KOPT-K1 (cell line): ENCODE data around the gene AADACL4.

Experiments
- H3K27ac ChIP-seq: fragments of 200-600 bp; sonication (generic); 2 replicates; pipeline ENCODE4 v1.5.1; 2016; ENCODE audit warnings: antibody characterized with exemption, mild to moderate bottlenecking, low read depth, low read length; ENCODE audit not compliant: poor library complexity, severe bottlenecking
- H3K36me3 ChIP-seq: fragments of 200-600 bp; sonication (generic); 2 replicates; pipeline ENCODE4 v1.5.1; 2017; ENCODE audit warnings: antibody characterized with exemption, mild to moderate bottlenecking, low read length, moderate library complexity; ENCODE audit not compliant: insufficient read depth
- H3K9me3 ChIP-seq: fragments of 200-600 bp; sonication (generic); 2 replicates; pipeline ENCODE4 v1.5.1; 2017; ENCODE audit warnings: antibody characterized with exemption, low read length, mild to moderate bottlenecking; ENCODE audit not compliant: insufficient read depth, poor library complexity, severe bottlenecking

Gene AADACL4

DNA sequence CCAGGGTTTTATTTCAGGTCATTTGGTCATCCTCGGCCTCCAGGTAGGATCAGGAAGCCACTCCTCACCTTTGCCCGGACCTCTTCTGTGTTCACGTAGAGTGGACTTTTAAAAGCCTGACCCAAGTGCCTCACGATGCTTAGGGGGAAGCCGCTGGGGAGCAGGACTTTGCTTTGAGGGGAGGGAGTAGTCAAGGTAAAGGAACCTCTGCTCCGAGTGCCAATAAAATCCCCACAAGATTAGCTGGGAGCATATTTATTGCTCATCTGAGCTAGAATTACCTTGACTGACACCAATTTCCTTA, 25.3 kb upstream of the AADACL4 start:
- Histone ChIP-seq H3K27ac (peak overlapping the region; percentile 83), H3K36me3 (no peaks in the 10 kb centered on the region), H3K9me3 (no peaks in the 10 kb centered on the region)

DNA sequence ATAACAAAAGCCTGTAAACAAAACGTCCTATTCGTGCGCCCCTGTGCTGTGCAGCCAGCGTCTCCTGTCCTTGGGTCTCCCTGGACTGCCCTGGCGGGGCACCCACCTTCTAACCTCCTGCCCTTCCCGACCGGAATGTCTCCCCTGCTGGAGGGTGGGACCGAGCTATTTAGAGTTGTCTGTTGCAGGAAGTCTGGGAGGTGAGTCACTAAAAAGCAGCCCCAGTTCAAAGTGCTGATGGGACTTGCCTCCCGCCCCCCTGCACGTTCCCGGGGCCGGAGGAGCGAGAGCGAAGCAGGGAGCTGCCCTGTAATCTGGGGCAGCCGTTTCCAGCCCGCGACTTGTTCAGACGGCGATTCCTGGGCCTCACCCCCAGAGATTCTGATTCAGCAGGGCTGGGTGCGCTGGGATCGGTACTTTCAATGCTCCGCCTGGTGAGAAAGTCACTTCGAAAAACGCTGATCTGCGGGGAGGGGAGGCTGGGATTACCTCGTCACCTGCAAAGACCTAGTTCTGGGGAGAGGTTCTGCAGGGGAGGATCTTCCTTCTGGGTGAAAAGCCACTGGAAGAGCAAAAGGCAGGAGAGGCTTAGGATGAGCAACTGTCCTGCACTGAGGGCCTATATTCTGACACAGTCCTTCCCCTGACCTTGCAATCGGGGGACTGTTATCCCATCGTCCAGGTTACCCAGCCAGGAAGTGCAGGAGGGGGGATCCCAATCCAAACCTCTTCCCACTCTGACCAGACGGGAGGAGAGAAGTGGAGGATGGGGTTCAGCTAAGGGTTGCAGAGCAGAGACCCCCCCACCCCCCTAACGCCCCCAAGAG, 24.7 kb upstream of the AADACL4 start:
- Histone ChIP-seq H3K27ac (peak overlapping the region; percentile 83), H3K36me3 (no peaks in the 10 kb centered on the region), H3K9me3 (no peaks in the 10 kb centered on the region)

DNA sequence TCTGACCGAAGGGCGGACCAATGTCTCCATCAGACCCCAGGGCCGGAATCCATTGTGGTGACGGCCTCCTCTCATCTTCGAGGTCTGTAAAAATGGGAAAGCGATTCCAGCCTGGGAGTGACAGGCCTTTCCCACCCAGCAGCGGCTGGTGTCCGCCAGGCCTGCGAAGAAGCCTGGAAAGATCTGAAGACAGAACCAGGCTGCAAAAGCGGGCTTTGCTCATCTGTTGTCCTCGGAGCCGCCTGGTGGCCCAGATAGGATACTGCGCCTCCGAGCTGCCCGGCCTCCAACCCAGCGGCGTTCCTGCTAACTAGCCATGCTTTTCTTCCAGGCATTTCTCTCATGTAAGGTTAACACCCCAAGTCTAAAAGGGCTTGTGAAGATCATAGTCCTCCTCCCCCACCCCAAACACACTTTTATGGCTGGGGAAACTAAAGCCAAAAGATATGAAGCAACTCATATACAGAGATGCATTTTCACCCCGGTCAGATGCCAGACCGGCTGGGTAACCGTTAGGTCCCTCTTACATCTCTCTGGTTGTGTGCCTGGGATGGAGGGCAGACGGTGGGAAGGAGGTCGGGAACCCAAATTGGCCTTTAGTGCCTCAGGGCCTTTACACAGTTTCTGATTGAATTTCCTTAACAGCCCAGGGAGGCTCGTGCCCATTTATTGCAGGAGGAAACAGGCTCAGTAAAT, 23.9 kb upstream of the AADACL4 start:
- Histone ChIP-seq H3K9me3 (no peaks in the 10 kb centered on the region), H3K27ac (peak overlapping the region; percentile 83), H3K36me3 (no peaks in the 10 kb centered on the region)

DNA sequence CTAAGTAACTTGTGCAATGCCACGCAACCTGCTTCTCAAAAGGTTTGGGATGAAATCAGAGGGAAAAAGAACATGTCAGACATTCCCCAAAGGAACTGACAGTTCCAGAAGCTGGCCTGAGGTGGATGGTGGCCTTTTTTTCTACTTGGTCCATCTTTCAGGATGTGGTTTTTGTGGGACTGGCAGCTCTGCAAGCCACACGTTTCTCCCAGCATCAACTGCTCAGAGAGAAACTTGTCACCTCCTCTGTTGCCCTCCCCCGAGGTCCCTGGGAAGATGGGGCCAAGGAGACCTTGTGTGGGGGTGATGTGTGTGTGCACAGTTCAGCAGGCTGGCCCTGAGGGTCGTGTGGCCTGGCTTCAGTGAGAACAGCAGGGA, 23.4 kb upstream of the AADACL4 start:
- H3K9me3 ChIP-seq, result no peaks in the 10 kb centered on the region
- H3K36me3 ChIP-seq, result no peaks in the 10 kb centered on the region

DNA sequence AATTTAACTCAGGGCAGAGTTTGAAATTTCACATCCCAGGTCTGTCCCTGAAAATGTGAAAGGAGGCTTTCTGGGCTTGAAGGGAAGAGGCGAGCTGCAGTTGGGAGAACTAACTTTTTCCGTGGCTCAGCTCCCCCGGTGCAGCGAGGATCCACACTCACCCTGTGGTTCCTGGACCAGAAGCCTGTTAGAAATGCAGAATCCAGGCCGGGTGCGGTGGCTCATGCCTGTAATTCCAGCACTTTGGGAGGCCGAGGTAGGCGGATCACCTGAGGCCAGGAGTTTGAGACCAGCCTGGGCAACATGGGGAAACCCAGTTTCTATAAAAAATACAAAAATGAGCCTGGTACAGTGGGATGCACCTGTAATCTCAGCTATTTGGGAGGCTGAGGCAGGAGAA, 23.0 kb upstream of the AADACL4 start:
- Histone ChIP-seq H3K36me3 (no peaks in the 10 kb centered on the region), H3K27ac (peak overlapping the region; percentile 30), H3K9me3 (no peaks in the 10 kb centered on the region)

More for the DNA sequence above, 23.4 kb upstream of the AADACL4 start:
- H3K27ac ChIP-seq, result peak overlapping the region; percentile 30

DNA sequence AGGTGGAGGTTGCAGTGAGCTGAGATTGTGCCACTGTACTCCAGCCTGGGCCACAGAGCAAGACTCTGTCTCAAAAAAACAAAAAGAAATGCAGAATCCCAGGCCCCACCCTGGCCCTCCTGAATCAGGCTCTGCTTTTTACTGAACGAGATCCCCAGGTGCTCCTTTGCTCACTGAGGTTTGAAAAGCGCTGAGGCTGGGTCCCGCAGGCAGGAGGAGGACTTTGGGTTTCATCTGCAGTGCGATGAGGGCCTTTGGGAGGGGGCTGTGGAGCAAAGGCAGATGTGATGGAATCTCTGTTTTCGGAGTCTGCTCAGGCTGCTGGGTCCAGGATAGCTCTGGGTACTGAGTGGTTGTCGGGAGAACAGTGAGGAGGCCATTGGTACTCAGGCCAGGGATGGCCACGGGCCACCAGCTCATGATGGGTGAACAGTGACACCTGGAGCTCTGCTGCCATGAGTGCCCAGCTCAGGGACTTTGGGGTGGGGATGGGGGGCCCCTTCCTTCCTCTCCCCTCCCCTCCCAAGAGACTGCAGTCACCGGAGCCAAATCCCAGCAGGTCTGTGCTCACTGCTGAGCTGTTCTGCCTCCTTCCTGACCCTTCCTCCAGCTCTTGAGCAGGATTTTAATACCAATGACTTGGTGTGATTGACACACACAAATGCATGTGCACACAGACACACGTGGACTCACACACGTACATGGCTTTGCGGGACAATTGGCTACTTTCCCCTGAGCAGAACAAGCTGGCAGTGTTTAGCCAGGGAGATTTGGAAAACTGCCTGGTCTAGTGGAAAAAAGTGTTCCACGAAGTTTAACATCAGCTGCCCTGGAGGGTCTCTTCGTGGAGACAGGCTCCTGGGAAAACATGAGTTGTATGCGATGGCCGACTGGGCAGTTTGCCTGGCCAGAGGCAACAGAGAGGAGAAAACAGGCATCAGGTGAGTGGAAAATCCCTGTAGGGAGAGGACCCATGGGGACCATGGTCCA, 22.2 kb upstream of the AADACL4 start:
- H3K9me3 ChIP-seq, result no peaks in the 10 kb centered on the region
- no peaks in the 10 kb centered on the region for H3K36me3 ChIP-seq
- no peak overlapping the region for H3K27ac ChIP-seq

DNA sequence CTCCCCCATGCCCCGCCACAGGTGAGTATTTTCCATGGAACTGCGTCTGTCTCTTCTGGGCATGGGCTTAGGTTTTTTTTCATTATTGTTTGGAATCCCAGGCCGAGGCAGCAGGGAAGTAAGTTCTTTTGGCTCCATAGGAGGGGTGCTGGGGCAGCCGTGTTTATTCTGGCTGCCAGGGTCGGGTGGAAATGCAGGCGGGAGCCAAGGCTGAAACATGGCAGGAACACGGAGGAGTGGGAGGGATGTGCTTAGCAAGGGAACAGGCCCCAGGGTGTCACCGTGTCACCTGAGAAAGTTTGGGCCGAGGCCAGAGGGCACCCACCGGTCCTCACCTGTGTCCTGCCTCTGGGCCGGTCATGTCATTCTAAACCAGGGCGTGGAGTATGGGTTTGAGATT, 21.4 kb upstream of the AADACL4 start:
- Histone ChIP-seq H3K36me3 (no peaks in the 10 kb centered on the region), H3K27ac (no peak overlapping the region), H3K9me3 (no peaks in the 10 kb centered on the region)

DNA sequence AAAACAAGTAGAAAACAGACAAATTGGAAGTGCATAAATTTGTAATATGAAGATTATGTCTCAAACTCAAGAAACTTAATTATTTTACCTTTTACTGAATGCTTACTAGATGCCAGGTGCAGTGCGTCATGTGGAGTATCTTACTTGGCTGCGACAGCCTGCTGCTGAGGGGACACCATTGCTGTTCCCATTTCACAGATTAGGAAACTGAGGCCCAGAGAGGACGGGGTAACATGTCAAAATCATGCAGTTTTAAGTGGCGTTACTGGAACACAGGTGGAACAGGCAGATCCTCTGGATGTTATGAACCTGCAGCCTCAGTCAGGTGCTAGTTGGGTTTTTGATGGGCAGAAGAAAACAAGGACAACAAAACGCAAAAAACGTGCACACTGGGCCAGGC, 18.6 kb upstream of the AADACL4 start:
- no peaks in the 10 kb centered on the region for H3K9me3 ChIP-seq
- no peak overlapping the region for H3K27ac ChIP-seq
- H3K36me3 ChIP-seq, result no peaks in the 10 kb centered on the region

DNA sequence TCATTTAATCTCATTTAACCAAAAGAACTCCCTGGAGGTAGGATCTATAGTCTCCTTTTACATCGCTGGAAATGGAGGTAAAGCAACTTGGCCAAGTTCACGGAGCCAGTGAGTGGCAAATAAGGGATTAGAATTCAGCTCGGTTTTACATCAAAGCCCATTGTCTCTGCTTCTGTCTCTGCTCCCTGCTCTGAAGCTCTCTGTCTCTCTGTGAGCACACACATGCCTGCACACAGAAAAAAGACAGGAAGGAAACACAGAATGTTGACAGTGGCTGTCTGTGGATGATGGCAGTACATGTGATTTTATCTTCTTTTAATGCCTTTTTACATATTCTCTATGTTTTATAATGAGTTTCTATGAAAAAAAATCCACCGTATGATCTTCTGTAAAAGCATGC, 17.0 kb upstream of the AADACL4 start:
- no peaks in the 10 kb centered on the region for H3K36me3 ChIP-seq
- H3K9me3 ChIP-seq, result no peaks in the 10 kb centered on the region
- no peak overlapping the region for H3K27ac ChIP-seq

DNA sequence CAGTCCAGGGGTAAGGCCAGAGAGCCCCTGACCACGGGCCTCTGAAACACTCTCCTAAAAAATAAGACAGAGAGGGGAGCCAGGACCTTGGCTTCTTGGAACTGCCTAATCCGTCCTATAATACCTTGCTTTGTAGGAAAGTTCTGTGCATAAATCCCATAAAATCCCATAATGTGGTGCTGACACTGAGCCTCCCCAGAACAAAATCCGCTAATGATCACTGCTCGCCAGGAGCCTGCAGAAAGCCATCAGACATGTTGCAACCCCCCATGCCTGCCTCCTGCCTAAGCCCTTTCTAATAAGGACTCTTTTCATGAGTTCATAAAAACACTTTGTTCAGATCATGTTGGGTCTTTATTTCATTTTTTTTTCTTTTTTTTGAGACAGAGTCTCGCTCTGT, 16.6 kb upstream of the AADACL4 start:
- H3K36me3 ChIP-seq, result no peaks in the 10 kb centered on the region
- no peak overlapping the region for H3K27ac ChIP-seq
- H3K9me3 ChIP-seq, result no peaks in the 10 kb centered on the region

DNA sequence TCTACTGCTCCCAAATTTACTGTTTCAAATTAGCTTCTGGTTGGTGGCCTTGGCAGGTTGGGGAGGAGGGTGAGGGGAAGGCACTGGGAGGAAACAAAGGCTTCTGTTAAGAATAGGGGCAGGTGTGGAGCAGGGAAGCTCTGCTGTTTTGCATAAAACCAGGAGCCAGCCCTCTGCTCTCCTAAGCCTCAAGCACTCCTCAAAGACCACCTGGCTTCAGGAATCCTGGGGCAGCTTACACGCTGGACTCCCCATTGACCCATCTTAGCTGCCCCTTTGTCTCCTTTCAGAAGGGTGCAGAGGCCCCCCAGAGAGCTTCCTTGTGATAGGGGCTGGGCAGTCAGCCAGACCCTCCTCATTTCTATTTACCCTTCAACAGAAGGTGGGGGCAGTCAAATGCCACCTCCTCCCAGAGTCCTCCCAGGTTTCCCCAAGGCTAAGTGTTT, 14.4 kb upstream of the AADACL4 start:
- H3K36me3 ChIP-seq, result no peaks in the 10 kb centered on the region
- H3K27ac ChIP-seq, result no peak overlapping the region

DNA sequence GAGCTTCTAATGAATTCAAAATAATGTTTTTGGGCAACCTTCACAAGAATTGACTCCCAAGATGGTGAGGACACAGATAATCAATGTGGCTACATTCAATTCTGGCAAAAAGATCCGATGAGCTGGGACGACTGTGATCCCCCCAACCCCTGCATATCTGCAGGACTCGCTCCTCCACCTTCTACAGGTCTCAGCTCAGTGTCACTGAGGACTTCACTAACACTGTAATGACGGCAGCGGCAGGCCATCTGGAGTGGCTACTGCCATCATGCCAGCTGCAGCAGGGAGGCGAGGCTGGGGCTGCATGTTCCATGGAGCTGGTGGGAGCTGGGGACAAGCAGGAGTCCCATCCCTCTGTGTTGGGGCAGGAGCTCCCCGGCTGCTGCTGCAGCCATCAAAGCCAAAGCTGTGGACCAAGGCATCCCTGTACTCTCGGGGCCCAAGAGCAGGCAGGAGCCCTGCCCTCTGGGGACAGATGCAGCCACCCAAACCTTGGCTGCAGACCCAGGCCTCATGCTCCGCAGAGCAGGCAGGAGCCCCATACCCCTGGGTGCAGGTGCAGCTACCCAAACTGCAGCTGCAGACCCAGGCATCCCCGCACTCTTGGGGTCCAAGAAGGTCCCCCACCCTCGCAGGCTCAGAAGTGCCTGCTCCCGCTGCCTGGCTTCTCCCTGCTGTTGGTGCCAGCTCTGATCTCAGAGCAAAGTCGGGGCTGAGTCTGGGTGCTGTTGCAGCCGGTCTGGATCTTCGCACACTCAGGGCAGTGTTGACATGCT, 13.7 kb upstream of the AADACL4 start:
- Histone ChIP-seq H3K9me3 (no peaks in the 10 kb centered on the region), H3K27ac (no peak overlapping the region), H3K36me3 (no peaks in the 10 kb centered on the region)

More for the DNA sequence above, 14.4 kb upstream of the AADACL4 start:
- H3K9me3 ChIP-seq, result no peaks in the 10 kb centered on the region

DNA sequence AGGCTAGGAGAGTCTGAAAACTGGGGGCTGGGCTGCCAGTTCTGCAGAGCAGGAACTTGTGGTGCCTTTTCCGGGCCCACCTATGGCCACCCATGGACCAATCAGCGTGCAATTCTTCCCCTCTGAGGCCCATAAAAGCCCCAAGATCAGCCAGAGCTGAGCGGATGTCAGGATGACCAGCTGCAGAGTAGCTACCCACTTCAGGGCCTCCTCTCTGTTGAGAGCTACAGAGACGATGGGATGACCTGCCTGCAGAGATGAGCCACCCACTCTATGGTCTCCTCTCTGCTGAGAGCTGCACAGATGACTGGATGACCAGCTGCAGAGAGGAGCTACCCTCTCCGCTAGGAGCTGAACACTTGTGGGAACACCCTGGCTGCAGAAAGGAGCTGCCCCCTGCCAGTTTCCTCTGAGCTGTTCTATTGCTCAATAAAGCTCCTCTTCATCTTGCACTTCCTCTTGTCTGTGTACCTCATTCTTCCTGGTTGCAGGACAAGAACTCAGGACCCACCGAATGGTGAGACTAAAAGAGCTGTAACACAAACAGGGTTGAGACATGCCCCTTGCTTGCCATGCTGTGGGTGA, 12.8 kb upstream of the AADACL4 start:
- Histone ChIP-seq H3K27ac (no peak overlapping the region), H3K36me3 (no peaks in the 10 kb centered on the region), H3K9me3 (peaks cover 2% of the 10 kb centered on the region)

DNA sequence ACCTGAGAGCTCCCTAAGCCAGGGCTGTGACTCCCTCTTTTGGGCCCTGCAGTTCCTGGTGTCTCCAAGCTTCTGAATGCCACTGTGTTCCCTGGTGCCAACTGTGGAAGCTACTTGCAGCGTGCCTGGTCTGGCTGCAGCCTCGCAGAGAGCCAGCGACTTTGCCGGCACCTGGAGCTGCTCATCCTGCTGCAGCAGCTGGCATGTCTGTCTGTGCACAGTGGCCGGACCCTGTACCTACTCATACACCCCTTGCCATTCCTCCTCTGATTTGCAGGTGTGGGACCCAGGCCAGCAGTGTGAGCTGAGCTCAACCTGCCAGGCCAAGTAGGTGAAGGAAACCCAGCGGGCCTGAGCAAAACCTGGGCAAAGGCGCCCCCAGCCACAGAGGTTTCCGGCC, 12.3 kb upstream of the AADACL4 start:
- H3K27ac ChIP-seq, result no peak overlapping the region
- H3K9me3 ChIP-seq, result peaks cover 5% of the 10 kb centered on the region

More for the DNA sequence above, 12.3 kb upstream of the AADACL4 start:
- no peaks in the 10 kb centered on the region for H3K36me3 ChIP-seq
